DMS 273 (cell line): ENCODE measurements around the gene SLC16A10.
"Not testable (repeated sequence)": the region's sequence is repeated elsewhere in the genome, so short reads cannot be mapped to it uniquely, and the experiment has no call there.

Experiments used
- DNase-seq: peaks from one replicate; lab custom pipeline; 2025; ENCODE audit not compliant: unreplicated experiment; lab: John Stamatoyannopoulos, UW

Gene SLC16A10

DNA sequence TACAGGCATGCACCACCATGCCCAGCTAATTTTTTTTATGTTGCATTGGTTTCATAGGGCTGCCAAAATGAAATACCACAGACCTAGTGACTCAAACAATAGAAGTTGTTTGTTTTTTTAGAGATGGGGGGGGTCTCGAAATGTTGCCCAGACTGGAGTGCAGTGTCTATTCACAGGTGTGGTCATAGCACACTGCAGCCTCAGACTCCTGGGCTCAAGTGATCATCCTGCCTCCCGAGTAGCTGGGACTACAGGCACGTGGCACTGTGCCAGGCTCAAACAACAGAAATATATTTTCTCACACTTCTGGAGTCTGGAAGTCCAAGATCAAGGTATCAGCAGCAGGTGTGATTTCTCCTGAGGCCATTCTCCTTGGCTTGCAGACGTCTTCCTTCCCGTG, 6.6 kb upstream of the SLC16A10 start:
- DNase-seq, result no peak

- DNase-seq, result no peak
Observed at GRCh38 chr6:111086685-111087084, 618 bp upstream of the SLC16A10 start.

- DNase-seq, result peak; percentile 68
Observed at GRCh38 chr6:111087871-111088667, 766 bp downstream of the SLC16A10 start.

GRCh38 chr6:111088668-111089003, 1.3 kb downstream of the SLC16A10 start:
- DNase-seq, result no peak

- DNase-seq, result no peak
Observed at GRCh38 chr6:111090766-111091165, 3.5 kb downstream of the SLC16A10 start.

- no peak for DNase-seq
Observed at GRCh38 chr6:111091987-111092386, 4.7 kb downstream of the SLC16A10 start.

- DNase-seq, result not testable (repeated sequence)
Observed at GRCh38 chr6:111095488-111095887, 8.2 kb downstream of the SLC16A10 start.

- DNase-seq, result no peak
Observed at GRCh38 chr6:111096246-111096645, 8.9 kb downstream of the SLC16A10 start.

DNA sequence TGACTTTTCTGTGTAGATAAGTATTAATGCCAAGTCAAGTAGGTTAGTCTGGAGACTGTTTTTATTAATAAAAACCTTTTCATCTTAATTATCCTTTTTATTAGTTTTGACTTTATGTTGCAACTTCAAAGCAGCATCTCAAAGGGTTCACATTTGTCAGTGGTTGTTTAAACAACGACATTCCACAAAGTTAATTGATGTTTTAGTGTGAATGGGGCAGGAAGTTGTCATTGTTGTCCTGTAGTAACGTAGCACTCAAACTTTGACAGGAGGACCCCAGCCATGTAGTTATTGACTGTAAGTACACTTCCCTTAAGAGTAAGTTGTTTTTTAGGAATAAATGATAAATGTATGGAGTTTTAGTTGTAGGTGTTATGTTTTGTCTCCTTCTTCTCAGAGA, 11.3 kb downstream of the SLC16A10 start:
- DNase-seq, result no peak

GRCh38 chr6:111101987-111102386, 14.7 kb downstream of the SLC16A10 start:
- DNase-seq, result no peak

DNA sequence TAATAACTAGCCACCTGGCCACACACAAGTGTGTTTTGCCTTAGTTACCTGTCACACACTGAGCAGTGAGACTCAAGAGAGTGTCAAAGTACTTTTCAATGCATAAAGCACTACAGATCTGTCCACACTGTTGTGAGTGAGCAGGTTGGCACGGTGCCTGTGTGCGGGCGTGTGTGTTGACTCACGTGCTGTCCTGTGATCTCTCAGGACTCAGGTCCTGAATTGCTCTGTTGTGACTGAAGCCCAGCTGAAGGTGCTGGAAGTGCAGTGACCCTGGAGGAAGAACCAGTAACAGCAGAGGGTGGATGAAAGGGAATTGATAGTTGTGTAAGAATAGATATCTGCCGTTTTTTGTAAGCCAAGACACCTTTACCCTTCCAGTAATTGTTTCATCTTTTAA, 18.3 kb downstream of the SLC16A10 start:
- DNase-seq, result peak; percentile 77

- DNase-seq, result no peak
Observed at GRCh38 chr6:111107589-111107988, 20.3 kb downstream of the SLC16A10 start.

DNA sequence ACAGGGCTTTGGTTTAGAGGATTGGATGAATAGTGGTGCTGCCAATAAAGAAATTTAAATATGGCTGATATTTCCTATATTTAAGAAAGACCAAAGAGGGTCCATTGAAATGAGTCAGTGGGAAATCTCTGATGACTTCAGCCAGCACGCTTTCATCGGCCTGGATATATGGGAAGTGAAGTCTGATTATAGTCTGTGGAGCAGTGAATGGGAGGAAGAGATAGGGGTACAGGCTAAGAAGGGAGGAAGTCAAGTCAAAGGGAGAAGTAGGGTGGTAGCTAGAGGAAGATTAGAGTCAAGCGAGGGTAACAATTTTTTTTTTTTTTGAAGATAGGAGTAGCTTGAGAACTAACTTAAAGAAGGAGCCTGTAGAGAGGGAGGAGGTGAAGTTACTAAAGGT, 22.7 kb downstream of the SLC16A10 start:
- no peak for DNase-seq

- peak; percentile 68 for DNase-seq
Observed at GRCh38 chr6:111113336-111114086, 26.2 kb downstream of the SLC16A10 start.

- no peak for DNase-seq
Observed at GRCh38 chr6:111114087-111114443, 26.8 kb downstream of the SLC16A10 start.

- no peak for DNase-seq
Observed at GRCh38 chr6:111114482-111114881, 27.2 kb downstream of the SLC16A10 start.

- no peak for DNase-seq
Observed at GRCh38 chr6:111118826-111119225, 31.5 kb downstream of the SLC16A10 start.

DNA sequence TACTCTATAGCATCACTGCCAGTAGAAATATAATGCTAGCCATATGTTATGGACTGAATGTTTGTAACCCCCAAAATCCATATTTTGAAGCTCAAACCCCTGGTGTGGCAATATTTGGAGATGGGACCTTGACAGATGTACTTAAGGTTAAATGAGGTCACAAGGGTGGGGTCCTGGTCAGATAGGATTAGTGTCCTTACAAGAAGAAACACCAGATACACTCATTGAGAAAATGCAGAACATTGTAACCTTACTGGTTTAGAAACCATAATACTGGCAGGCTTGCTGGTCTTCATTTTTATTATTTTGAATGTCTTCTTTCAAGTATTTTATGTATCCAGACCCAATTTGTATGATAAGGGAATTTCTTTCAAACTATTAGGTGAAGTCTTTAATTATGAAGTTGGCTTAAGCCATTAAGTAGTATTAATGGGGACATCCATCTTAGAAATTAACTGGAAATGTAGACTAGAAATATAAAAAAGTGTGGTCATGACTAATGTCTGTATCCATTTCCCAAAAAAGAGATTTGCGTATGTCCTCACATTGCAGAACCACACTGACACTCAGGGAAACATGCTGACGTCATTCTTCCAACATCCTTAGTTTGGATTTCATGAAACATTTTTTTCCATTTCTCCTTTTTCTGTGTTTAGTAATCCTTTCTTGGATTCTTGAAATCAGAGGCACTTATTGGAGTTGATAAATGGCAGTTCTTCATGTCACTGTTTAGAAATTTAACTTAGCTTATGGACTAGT, 32.4 kb downstream of the SLC16A10 start:
- DNase-seq, result no peak

- no peak for DNase-seq
Observed at GRCh38 chr6:111121789-111122350, 34.6 kb downstream of the SLC16A10 start.

- peak; percentile 40 for DNase-seq
Observed at GRCh38 chr6:111122458-111123286, 35.4 kb downstream of the SLC16A10 start.

GRCh38 chr6:111124406-111124805, 37.1 kb downstream of the SLC16A10 start:
- peak; percentile 71 for DNase-seq
